HepG2 (cell line): ENCODE results near the gene CAPN2. TPM values are rescaled to one million over a fixed set of nuclear protein-coding genes. Genes with fewer than 3 reads are reported as not detected.

Experiments
- DPF2 ChIP-seq: sonication (generic); formaldehyde crosslinking; IDR thresholded peaks from 2 replicates; pipeline ENCODE4 v1.4.0; 2020; ENCODE audit warnings: mild to moderate bottlenecking, low read depth, missing genetic modification reagents, borderline replicate concordance
- FOSL2 ChIP-seq: sonication (generic); formaldehyde crosslinking; IDR thresholded peaks from 2 replicates; pipeline ENCODE4 v1.4.0; 2020; ENCODE audit warnings: missing genetic modification reagents
- FOXA1 ChIP-seq, 2 experiments: fragments of 450-650 bp in 1 of 2; sonication (generic) in 1 of 2; formaldehyde crosslinking in 1 of 2; IDR thresholded peaks; 2 replicates each; pipeline versions ENCODE4 v1.4.0 to v1.6.1; 2016 to 2020; ENCODE audit warnings: missing genetic modification reagents in 1 of 2
- HOXA5 ChIP-seq: sonication (generic); formaldehyde crosslinking; IDR thresholded peaks from 2 replicates; pipeline ENCODE4 v1.4.0; 2020; ENCODE audit warnings: missing genetic modification reagents
- SALL1 ChIP-seq: sonication (generic); formaldehyde crosslinking; IDR thresholded peaks from 2 replicates; pipeline ENCODE4 v1.8.0; 2022; ENCODE audit warnings: mild to moderate bottlenecking, missing genetic modification reagents
- SOX13 ChIP-seq, 3 experiments: fragments of 450-650 bp in 1 of 3; sonication (generic) in 1 of 3; formaldehyde crosslinking in 1 of 3; IDR thresholded peaks in 2 of 3; conservative IDR thresholded peaks in 1 of 3; 2 replicates each; pipeline versions ENCODE4 v1.5.0 to v1.6.1; 2016 to 2020; ENCODE audit warnings: antibody characterized with exemption in 1 of 3, mild to moderate bottlenecking in 1 of 3, missing compliant biosample characterization in 1 of 3, missing genetic modification reagents in 1 of 3, moderate library complexity in 1 of 3
- TCF7 ChIP-seq: sonication (generic); IDR thresholded peaks from 2 replicates; pipeline ENCODE4 v1.6.1; 2016; ENCODE audit warnings: antibody characterized with exemption, low read depth
- THRA ChIP-seq: sonication (generic); formaldehyde crosslinking; IDR thresholded peaks from 2 replicates; pipeline ENCODE4 v1.4.0; 2020; ENCODE audit warnings: missing genetic modification reagents, borderline replicate concordance
- ZBTB21 ChIP-seq: sonication (generic); formaldehyde crosslinking; IDR thresholded peaks from 2 replicates; pipeline ENCODE4 v1.4.0; 2020; ENCODE audit warnings: missing genetic modification reagents
- ZBTB4 ChIP-seq: sonication (generic); formaldehyde crosslinking; IDR thresholded peaks from 2 replicates; pipeline ENCODE4 v1.4.0; 2020; ENCODE audit warnings: missing genetic modification reagents, mild to moderate bottlenecking, borderline replicate concordance
- ZFY ChIP-seq: sonication (generic); formaldehyde crosslinking; IDR thresholded peaks from 2 replicates; pipeline ENCODE4 v1.4.0; 2020; ENCODE audit warnings: missing genetic modification reagents
- ZNF512B ChIP-seq: sonication (generic); formaldehyde crosslinking; IDR thresholded peaks from 2 replicates; pipeline ENCODE4 v1.5.1; 2020; ENCODE audit warnings: missing genetic modification reagents, mild to moderate bottlenecking, borderline replicate concordance
- polyA plus RNA-seq, 8 experiments: library from polyadenylated mRNA; depleted of rRNA in 3 of 8; stranded (reverse) in 7 of 8; unstranded in 1 of 8; fragments of >200 nt; fragmentation: Illumina TruSeq in 4 of 8; extraction: Trizol in 4 of 8; gene quantifications; 2 replicates each; pipeline versions ENCODE4 v1.2.1 to v1.2.3, GENCODE V29; 2011 to 2016; ENCODE audit warnings: low read depth in 4 of 8, missing spikeins in 1 of 8, mixed read lengths in 1 of 8; ENCODE audit not compliant: insufficient read depth in 1 of 8
- total RNA-seq, 5 experiments: library from RNA; depleted of rRNA; stranded (reverse); fragments of >200 nt; fragmentation: Illumina TruSeq; extraction: Trizol; gene quantifications; 2 replicates each; pipeline ENCODE4 v1.2.3, GENCODE V29; 2016; ENCODE audit warnings: low read depth in 1 of 5

The CAPN2 gene
- total and polyA plus RNA-seq, 2 of the 13 experiments (the other 11 are each of a cell fraction or from before 2014, with no cell fraction given): 6.2 to 7.4 TPM

- TF ChIP-seq SOX13 (IDR thresholded peaks at IDR 0.05): peak; percentile 47; the same call in 1 of the 2 replicates
- TF ChIP-seq SOX13 (CRISPR knock-in tag; conservative IDR thresholded peaks at IDR 0.05 in 1 of 2, IDR thresholded peaks at IDR 0.05 in 1 of 2): peak in 1 of 2 experiments; percentile 87; a peak in 2 of 4 replicates
- TF ChIP-seq ZFY (CRISPR knock-in tag): 0 out of 2 replicates have a peak, but pooled peaks have one; percentile 13
- no peak for TF ChIP-seq ZNF512B (CRISPR knock-in tag)
- peak; percentile 44 for TF ChIP-seq FOSL2 (CRISPR knock-in tag)
- TF ChIP-seq DPF2 (CRISPR knock-in tag): no peak
- 0 out of 2 replicates have a peak, but pooled peaks have one; percentile 34 for TF ChIP-seq HOXA5 (CRISPR knock-in tag)
- TF ChIP-seq THRA (CRISPR knock-in tag): peak; percentile 76; the same call in 1 of the 2 replicates
- no peak for TF ChIP-seq ZBTB4 (CRISPR knock-in tag)
- peak; percentile 22; the same call in 1 of the 2 replicates for TF ChIP-seq TCF7
- TF ChIP-seq ZBTB21 (CRISPR knock-in tag): peak; percentile 60; the same call in 1 of the 2 replicates
- TF ChIP-seq FOXA1 (IDR thresholded peaks at IDR 0.05): no peak
- TF ChIP-seq FOXA1 (CRISPR knock-in tag; IDR thresholded peaks at IDR 0.05): peak; percentile 78
- TF ChIP-seq SALL1 (CRISPR knock-in tag): peak; percentile 44; the same call in 1 of the 2 replicates
These were observed 52.8 kb downstream of the CAPN2 start (continued) for GRCh38 chr1:223765036-223765718.
